Transverse colon (tissue), 4 donors: Measurements from ENCODE around the gene PWP1.

Source experiments
- CTCF ChIP-seq, 5 experiments: fragments of 200-600 bp in 3 of 5; fragments of 450-650 bp in 2 of 5; sonication (generic) in 3 of 5; IDR thresholded peaks; 1 replicate in 2 of 5; 2 replicates in 3 of 5; pipeline ENCODE4 v1.5.1; 2016 to 2017; ENCODE audit warnings: antibody characterized with exemption in 5 of 5, inconsistent platforms in 3 of 5, mild to moderate bottlenecking in 2 of 5, moderate library complexity in 1 of 5
- EP300 ChIP-seq: sonication (generic); formaldehyde crosslinking; IDR thresholded peaks from one replicate; pipeline ENCODE4 v1.6.1; 2017; ENCODE audit warnings: antibody characterized with exemption, low read depth
- POLR2A ChIP-seq: fragments of 450-650 bp; IDR thresholded peaks from one replicate; pipeline ENCODE4 v1.6.1; 2016; ENCODE audit warnings: antibody characterized with exemption, mild to moderate bottlenecking, moderate library complexity
- POLR2AphosphoS5 ChIP-seq, 3 donors: sonication (generic); formaldehyde crosslinking; IDR thresholded peaks; one replicate each; pipeline ENCODE4 v1.6.1; 2016; ENCODE audit warnings: antibody characterized with exemption in 3 of 3

- TF ChIP-seq EP300 (no peak), CTCF (IDR thresholded peaks at IDR 0.05) (no peak), POLR2AphosphoS5 (IDR thresholded peaks at IDR 0.05) (no peak), POLR2A (no peak)
Observed at GRCh38 chr12:107641154-107641553, 44.4 kb upstream of the PWP1 start.
